Stimulated activated CD4-positive, alpha-beta T cell treated with anti-CD3 and anti-CD28 coated beads, TNF-alpha, amount 100 ng/mL, for 1 hour (primary cell): ENCODE measurements around the gene FA2H.
"Not testable (repeated sequence)": the region's sequence is repeated elsewhere in the genome, so short reads cannot be mapped to it uniquely, and the experiment has no call there.

Experiments used
- DNase-seq, 3 donors: peaks; one replicate each; pipeline ENCODE4 v3.0.0-alpha.2; 2020; ENCODE audit warnings: low read depth in 3 of 3, low spot score in 1 of 3

The FA2H gene

DNA sequence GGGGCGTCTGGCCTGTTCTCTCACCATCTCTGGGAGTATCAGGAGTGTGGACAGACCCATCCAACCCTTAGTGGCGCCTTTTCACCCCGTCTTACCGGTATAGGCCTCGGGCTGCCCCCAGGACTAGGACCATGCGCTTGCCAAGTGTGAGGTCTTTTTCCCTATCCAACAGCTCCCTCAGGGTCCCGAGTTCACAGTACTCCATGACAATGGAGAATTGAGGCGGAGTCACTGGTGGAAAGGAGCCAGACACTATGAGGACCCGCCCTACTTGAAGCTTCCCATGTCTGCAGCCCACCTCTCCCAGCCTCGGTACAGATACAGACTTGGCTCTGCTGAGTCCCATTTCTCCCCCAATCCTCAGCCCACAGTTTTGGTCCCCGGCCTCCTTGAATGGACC lies 92.1 kb downstream of the FA2H start:
- DNase-seq = no peak

DNA sequence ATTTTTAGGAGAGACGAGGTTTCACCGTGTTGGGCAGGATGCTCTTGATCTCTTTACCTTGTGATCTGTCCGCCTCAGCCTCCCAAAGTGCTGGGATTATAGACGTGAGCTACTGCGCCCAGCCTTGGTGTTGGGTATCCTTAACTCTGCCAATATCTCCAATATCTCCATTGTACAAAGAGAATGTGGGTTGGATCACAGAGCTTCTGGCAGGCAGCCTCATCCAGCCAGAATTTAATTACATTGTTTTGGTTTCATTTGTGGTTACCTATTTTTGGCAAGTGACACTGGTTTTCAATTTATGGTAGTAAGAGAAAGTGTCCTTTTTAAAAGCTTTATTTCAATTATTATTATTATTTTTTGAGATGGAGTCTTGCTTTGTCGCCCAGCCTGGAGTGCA lies 93.9 kb downstream of the FA2H start:
- DNase-seq = no peak

DNA sequence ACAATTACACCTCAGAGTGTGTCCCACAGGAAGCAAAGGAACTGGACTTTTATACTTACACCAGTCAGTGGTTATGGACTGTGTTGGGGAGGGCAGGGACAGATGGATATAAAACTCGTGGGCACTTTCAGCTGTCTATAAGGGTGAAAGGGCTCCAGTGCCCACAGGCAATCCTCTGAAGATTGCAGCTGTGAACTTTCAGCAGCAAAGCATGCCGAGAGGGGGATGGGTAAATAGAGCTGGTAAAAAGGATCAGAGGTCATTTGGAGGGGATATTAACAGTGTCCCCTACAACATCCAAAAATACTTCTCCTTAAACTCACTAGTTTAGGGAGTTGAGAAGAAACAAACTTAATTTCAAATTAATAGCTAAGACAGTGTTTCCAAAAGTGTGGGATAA lies 94.6 kb downstream of the FA2H start:
- no peak for DNase-seq

DNA sequence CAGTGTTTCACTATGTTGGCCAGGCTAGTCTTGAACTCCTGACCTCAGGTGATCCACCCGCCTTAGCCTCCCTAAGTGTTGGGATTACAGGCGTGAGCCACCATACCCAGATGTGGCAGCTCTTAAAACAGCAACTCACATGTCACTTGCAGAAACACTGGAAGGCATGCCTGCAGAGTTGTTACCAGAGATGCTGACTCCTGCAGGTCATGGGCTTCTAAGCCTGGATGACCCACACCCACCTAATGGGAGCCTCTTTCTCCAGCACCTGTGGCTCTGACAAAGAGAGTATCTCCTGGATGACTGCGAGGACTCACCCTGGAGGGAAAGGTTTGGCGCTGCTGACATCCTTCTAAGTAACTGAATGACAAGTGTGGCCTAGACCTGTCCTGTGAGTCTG lies 96.8 kb downstream of the FA2H start:
- DNase-seq = no peak

DNA sequence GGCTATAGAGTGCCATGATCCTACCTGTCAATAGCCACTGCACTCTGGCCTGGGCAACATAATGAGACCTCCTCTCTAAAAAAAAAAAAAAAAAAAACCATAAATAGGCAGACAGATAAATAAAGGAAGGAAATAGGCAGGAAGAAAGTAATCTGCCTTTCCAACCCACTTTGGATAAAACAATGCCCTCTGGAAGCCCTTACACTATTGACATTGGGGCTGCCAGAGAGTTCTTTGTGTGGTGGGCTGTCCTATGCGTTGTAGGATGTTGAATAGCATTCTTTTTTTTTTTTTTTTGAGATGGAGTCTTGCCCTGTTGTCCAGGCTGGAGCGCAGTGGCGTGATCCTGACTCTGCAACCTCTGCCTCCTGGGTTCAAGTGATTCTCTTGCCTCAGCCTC lies 100.7 kb downstream of the FA2H start:
- no peak for DNase-seq

DNA sequence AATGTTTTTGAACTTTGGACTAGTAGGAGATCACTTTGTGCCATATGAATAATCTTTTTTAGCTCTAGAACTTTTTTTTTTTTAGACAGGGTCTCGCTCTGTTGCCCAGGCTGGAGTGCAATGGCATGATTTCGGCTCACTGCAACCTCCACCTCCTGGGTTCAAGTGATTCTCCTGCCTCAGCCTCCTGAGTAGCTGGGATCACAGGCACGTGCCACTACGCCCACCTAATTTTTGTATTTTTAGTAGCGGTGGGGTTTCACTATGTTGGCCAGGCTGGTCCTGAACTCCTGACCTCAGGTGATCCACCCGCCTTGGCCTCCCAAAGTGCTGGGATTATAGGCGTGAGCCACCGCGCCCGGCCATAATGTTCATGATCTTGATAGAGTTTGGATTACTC lies 105.7 kb downstream of the FA2H start:
- DNase-seq = not testable (repeated sequence)

DNA sequence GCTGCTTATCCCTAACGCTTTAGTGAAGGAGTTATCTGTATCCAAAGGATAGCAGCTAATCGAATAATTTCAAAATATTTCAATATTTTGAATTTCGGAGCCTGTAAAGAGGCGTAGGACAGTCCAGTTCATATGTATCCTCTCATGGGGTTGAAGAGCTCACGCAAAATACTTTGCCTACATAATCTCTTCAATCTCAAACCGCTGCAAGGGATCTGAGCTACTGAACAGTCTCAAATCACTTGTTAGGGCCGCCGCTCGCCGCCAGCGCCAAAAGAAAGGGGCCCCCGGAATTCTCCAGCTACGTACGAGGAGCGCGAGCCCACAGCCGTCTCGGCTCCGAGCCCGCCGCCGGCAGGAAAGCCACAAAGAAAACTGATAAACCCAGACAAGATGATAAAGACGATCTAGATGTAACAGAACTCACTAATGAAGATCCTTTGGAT lies 107.3 kb downstream of the FA2H start:
- DNase-seq = no peak

DNA sequence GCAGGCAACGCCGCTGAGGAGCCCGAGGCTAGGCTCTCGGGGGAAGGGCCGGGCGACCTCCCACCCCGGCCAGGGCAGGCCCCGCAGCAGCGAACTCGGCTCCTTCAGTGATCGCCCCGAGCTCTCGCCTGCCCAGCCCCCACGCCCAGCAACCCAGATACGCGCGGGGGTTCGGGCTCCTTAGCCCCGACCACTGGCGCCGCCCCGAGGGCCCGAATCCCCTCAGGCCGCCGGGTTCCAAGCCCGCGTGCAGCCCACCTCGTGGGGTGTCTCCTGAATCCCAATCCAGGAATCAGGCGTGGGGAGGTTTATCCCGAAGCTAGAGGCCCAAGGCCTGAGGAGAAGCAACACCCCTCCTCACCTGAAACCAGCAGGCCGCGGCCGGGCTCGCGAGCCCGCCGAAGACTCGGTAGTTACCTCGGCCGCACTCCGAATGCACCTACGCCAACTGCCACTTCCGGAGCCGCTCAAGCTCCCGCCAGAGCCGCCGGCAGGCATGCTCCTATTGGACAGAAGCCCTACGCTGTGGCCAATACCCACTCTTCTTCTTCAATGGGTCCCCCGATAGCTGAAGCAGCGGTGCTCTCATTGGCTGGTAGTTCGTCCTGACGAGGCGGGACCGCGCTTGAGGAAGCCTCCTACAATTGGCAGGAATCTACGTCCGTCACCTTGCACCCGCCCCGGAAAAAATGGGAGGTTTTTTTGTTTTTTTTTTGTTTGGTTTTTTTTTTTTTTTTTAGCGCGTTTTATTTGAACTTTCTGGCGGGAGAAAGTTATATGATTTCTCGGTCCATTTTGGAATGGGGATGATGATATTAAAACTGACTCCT lies 108.0 kb downstream of the FA2H start, which contains the start of gene RFWD3:
Gene RFWD3, minus strand, starts transcription at position 453 of the 830 bp plus-strand sequence. CDS start 5,428 bp downstream, outside the sequence.
- peak; percentile 83 to 94 (median 94) for DNase-seq

DNA sequence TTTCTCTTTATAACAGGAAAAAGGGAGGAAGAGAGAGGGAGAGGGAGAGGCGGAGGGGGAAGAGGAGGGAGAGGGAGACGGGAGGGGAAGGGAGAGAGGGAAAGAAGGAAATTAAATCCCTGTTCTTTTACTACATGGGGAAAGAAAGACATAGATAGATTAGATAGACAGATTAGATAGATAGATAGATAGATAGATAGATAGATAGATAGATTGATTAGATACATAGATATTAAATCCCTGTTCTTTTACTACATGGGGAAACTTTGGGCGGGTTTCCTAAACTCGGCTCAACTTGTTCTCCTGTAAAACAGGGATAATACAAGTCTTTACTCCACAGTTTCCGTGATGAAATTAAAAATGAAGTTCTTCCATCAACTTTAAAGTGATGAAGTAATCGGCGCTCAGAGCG lies 108.6 kb downstream of the FA2H start:
- no peak for DNase-seq
